PC-9 (cell line): Measurements from ENCODE around the gene CA12. TPM values are rescaled to one million over a fixed set of nuclear protein-coding genes. Genes with fewer than 3 reads are reported as not detected.

ENCODE experiments used
- BruUV-seq: library from RNA; stranded (reverse); fragments of 400-500 nt; replicated peaks from 2 replicates; lab custom pipeline; 2021; lab: Mats Ljungman, UMichigan
- CTCF ChIA-PET: fragments of 300-600 bp; sonication (Branson Sonifier 250); formaldehyde crosslinking; loops from one replicate; lab custom pipeline; 2022; ENCODE audit warnings: antibody characterized with exemption; lab: Charles Lee
- POLR2A ChIA-PET: fragments of 300-600 bp; sonication (Branson Sonifier 250); formaldehyde crosslinking; loops from one replicate; lab custom pipeline; 2022; ENCODE audit warnings: antibody characterized with exemption; ENCODE audit not compliant: unreplicated experiment; lab: Charles Lee
- DNase-seq, 2 experiments: peaks; one replicate each; pipeline versions ENCODE4 v3.0.0 to v3.0.0-alpha.2; 2015 to 2022; ENCODE audit warnings: mixed read lengths in 1 of 2
- H2AFZ ChIP-seq: fragments of 200-600 bp; sonication (generic); 2 replicates; pipeline ENCODE4 v1.8.1; 2017; ENCODE audit warnings: antibody characterized with exemption
- H3F3A ChIP-seq: fragments of 200-600 bp; sonication (generic); 2 replicates; pipeline ENCODE4 v1.8.1; 2017; ENCODE audit warnings: antibody characterized with exemption, mild to moderate bottlenecking, low read depth; ENCODE audit not compliant: insufficient read depth
- H3K27ac ChIP-seq: fragments of 200-600 bp; sonication (generic); 2 replicates; pipeline ENCODE4 v1.6.1; 2016; ENCODE audit warnings: mixed run types
- H3K27me3 ChIP-seq: fragments of 200-600 bp; sonication (generic); 2 replicates; pipeline ENCODE4 v1.6.1; 2016; ENCODE audit warnings: low read depth, mixed run types; ENCODE audit not compliant: insufficient read depth
- H3K36me3 ChIP-seq: fragments of 200-600 bp; sonication (generic); 2 replicates; pipeline ENCODE4 v1.6.1; 2016; ENCODE audit warnings: low read depth, mixed run types
- H3K4me1 ChIP-seq: fragments of 200-600 bp; sonication (generic); replicated peaks from 2 replicates; pipeline ENCODE4 v1.6.1; 2016; ENCODE audit warnings: mixed run types; ENCODE audit not compliant: insufficient read depth
- H3K4me2 ChIP-seq: fragments of 200-600 bp; sonication (generic); 2 replicates; pipeline ENCODE4 v1.6.1; 2017; ENCODE audit warnings: mixed run types
- H3K4me3 ChIP-seq: fragments of 200-600 bp; sonication (generic); 2 replicates; pipeline ENCODE4 v1.6.1; 2016; ENCODE audit warnings: mixed run types
- H3K79me2 ChIP-seq: fragments of 200-600 bp; sonication (generic); 2 replicates; pipeline ENCODE4 v1.6.1; 2017; ENCODE audit warnings: low read depth, mixed run types
- H3K9me2 ChIP-seq: fragments of 200-600 bp; sonication (generic); 2 replicates; pipeline ENCODE4 v1.8.1; 2017; ENCODE audit warnings: mild to moderate bottlenecking; ENCODE audit not compliant: insufficient read depth
- H3K9me3 ChIP-seq: fragments of 200-600 bp; sonication (generic); 2 replicates; pipeline ENCODE4 v1.8.1; 2016; ENCODE audit warnings: low read depth; ENCODE audit not compliant: insufficient read depth
- H4K20me1 ChIP-seq: fragments of 200-600 bp; sonication (generic); 2 replicates; pipeline ENCODE4 v1.8.1; 2017; ENCODE audit not compliant: insufficient read depth
- CTCF ChIP-seq: fragments of 200-600 bp; sonication (generic); conservative IDR thresholded peaks from 2 replicates; pipeline ENCODE4 v1.6.1; 2017; ENCODE audit warnings: mixed run types, antibody characterized with exemption, mild to moderate bottlenecking, moderate library complexity
- EZH2 ChIP-seq: fragments of 200-600 bp; sonication (generic); IDR thresholded peaks from 2 replicates; pipeline ENCODE4 v1.8.0; 2017; ENCODE audit warnings: antibody characterized with exemption, low read depth
- intact Hi-C: fragments of 100-400 bp; cut with micrococcal nuclease; formaldehyde crosslinking; loops from one replicate; pipeline ENCODE4 v1.10.0; 2022; ENCODE audit not compliant: unreplicated experiment
- total RNA-seq: library from RNA; stranded (reverse); gene quantifications from 2 replicates; pipeline ENCODE4 v1.2.3, GENCODE V29; 2021

The CA12 gene
- total RNA-seq, 1 experiment from 2014 or later, result 4.6 TPM

- no peaks in the 10 kb centered on the region for H4K20me1 ChIP-seq
- 0 out of 2 replicates have a peak, but pooled peaks cover 10% of the 10 kb centered on the region for H3K4me1 ChIP-seq
- H3K27ac ChIP-seq, result no peak overlapping the region
- intact Hi-C loops, result loop anchor here (10.0 kb wide), 1 partner anchor 48 kb away; no protein-coding TSS in a partner anchor
- H3K4me2 ChIP-seq, result no peak overlapping the region
- H3K36me3 ChIP-seq, result no peaks in the 10 kb centered on the region
- no peaks in the 10 kb centered on the region for H3K9me2 ChIP-seq
- CTCF ChIA-PET, result interaction anchor here (0.6 kb wide), 1 partner anchor 47 kb away, joined by 3 read pairs; no protein-coding TSS in a partner anchor
- no TSS peak for BruUV-seq
- no peaks in the 10 kb centered on the region for H3F3A ChIP-seq
- TF ChIP-seq EZH2, result no peak
- TF ChIP-seq CTCF, result no peak
- H3K27me3 ChIP-seq, result no peaks in the 10 kb centered on the region
- no peak overlapping the region for H2AFZ ChIP-seq
- POLR2A ChIA-PET, result no interaction called here
- no peaks in the 10 kb centered on the region for H3K9me3 ChIP-seq
- no peak for DNase-seq
- H3K4me3 ChIP-seq, result no peak overlapping the region
- H3K79me2 ChIP-seq, result no peaks in the 10 kb centered on the region
Observed at GRCh38 chr15:63392361-63393009, 10.8 kb upstream of the CA12 start.

- ChIA-PET POLR2A (interaction anchor here (0.5 kb wide), 2 partner anchors 10 to 219 kb away, joined by 3 to 10 read pairs; partner anchors contain the start of gene CA12), CTCF (interaction anchor here (0.6 kb wide), 1 partner anchor 47 kb away, joined by 3 read pairs; no protein-coding TSS in a partner anchor)
- no peaks in the 10 kb centered on the region for H4K20me1 ChIP-seq
- H3K79me2 ChIP-seq, result no peaks in the 10 kb centered on the region
- no TSS peak for BruUV-seq
- H3K9me3 ChIP-seq, result no peaks in the 10 kb centered on the region
- no peak overlapping the region for H3K4me2 ChIP-seq
- no peak overlapping the region for H3K27ac ChIP-seq
- no peak for DNase-seq
- H3F3A ChIP-seq, result no peaks in the 10 kb centered on the region
- H3K4me1 ChIP-seq, result 0 out of 2 replicates have a peak, but pooled peaks cover 10% of the 10 kb centered on the region
- no peaks in the 10 kb centered on the region for H3K27me3 ChIP-seq
- TF ChIP-seq EZH2 (no peak), CTCF (no peak)
- no peaks in the 10 kb centered on the region for H3K36me3 ChIP-seq
- H3K4me3 ChIP-seq, result no peak overlapping the region
- H2AFZ ChIP-seq, result no peak overlapping the region
- H3K9me2 ChIP-seq, result no peaks in the 10 kb centered on the region
- intact Hi-C loops, result loop anchor here (10.0 kb wide), 1 partner anchor 47 kb away; no protein-coding TSS in a partner anchor
Observed at GRCh38 chr15:63391669-63392360, 10.2 kb upstream of the CA12 start.

- no peak for DNase-seq
- ChIA-PET CTCF (interaction anchor here (1.0 kb wide), 1 partner anchor 16 kb away, joined by 3 read pairs; no protein-coding TSS in a partner anchor), POLR2A (interaction anchor here (0.7 kb wide), 1 partner anchor 53 kb away, joined by 8 read pairs; no protein-coding TSS in a partner anchor)
- no peaks in the 10 kb centered on the region for H3K9me3 ChIP-seq
- no peak overlapping the region for H3K27ac ChIP-seq
- H3K79me2 ChIP-seq, result no peaks in the 10 kb centered on the region
- H2AFZ ChIP-seq, result no peak overlapping the region
- no peaks in the 10 kb centered on the region for H4K20me1 ChIP-seq
- H3K9me2 ChIP-seq, result no peaks in the 10 kb centered on the region
- no peaks in the 10 kb centered on the region for H3F3A ChIP-seq
- intact Hi-C loops, result loop anchor here (10.0 kb wide), 1 partner anchor 46 kb away; no protein-coding TSS in a partner anchor
- TF ChIP-seq EZH2, result no peak
- TF ChIP-seq CTCF, result no peak
- no peak overlapping the region for H3K4me3 ChIP-seq
- 0 out of 2 replicates have a peak, but pooled peaks cover 10% of the 10 kb centered on the region for H3K4me1 ChIP-seq
- H3K27me3 ChIP-seq, result no peaks in the 10 kb centered on the region
- no peak overlapping the region for H3K4me2 ChIP-seq
- BruUV-seq, result no TSS peak
- no peaks in the 10 kb centered on the region for H3K36me3 ChIP-seq
Observed at GRCh38 chr15:63390689-63391088, 9.0 kb upstream of the CA12 start.
